GM12873 (cell line): ENCODE measurements around the gene EML5.

Source experiments
- TF ChIP-seq, protein P1 (sequence below): IDR thresholded peaks from 2 replicates; pipeline ENCODE4 v1.5.1; 2012; ENCODE audit warnings: low read depth, mild to moderate bottlenecking, moderate library complexity, low read length, control low read depth; ENCODE audit not compliant: insufficient read depth; ENCODE audit errors: missing control alignments

Gene EML5

GRCh38 chr14:88597038-88597437, 195.7 kb downstream of the EML5 start:
- TF ChIP-seq, protein P1, sequence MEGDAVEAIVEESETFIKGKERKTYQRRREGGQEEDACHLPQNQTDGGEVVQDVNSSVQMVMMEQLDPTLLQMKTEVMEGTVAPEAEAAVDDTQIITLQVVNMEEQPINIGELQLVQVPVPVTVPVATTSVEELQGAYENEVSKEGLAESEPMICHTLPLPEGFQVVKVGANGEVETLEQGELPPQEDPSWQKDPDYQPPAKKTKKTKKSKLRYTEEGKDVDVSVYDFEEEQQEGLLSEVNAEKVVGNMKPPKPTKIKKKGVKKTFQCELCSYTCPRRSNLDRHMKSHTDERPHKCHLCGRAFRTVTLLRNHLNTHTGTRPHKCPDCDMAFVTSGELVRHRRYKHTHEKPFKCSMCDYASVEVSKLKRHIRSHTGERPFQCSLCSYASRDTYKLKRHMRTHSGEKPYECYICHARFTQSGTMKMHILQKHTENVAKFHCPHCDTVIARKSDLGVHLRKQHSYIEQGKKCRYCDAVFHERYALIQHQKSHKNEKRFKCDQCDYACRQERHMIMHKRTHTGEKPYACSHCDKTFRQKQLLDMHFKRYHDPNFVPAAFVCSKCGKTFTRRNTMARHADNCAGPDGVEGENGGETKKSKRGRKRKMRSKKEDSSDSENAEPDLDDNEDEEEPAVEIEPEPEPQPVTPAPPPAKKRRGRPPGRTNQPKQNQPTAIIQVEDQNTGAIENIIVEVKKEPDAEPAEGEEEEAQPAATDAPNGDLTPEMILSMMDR, result no peak

GRCh38 chr14:88592031-88592430, 200.7 kb downstream of the EML5 start:
- TF ChIP-seq, protein P1, result no peak

- TF ChIP-seq, protein P1, result no peak
These were observed 202.6 kb downstream of the EML5 start for GRCh38 chr14:88590173-88590572.

DNA sequence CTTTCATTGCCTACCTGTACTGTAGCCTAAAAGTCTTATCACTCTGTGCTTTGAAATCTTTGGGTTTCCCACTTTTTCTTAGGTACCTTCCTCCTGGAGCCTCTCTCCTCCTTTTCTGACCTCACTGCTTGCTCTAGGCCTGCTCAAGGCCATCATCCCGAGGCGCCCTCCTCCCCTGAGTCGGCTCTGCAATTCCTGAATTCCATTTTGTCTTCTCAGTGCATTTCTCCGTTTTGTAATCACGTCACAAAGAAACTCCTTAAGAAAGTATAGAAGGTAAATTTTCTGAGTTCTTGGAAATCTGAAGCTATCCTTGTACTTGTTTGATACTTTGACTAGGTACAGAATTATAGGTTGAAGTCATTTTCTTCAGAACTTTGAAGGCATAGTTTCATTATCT, 204.7 kb downstream of the EML5 start:
- TF ChIP-seq, protein P1, result no peak

DNA sequence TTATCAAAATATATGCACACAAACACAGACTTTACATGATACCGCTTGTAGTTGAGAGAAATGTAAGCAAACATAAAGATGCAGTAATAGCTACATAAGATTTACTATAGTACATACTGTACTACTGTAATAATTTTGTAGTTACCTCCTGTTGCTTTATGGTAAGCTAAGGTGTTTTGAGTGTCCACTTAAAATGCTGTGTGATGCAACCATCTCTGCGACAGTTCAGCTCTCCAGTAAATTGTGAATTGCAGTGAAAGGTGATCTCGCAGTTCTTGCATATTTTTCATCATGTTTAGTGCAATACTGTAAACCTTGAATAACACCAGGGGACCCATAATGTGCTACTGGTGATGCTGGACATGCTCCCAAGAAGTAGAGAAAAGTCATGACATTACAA, 208.3 kb downstream of the EML5 start:
- TF ChIP-seq, protein P1, result no peak

DNA sequence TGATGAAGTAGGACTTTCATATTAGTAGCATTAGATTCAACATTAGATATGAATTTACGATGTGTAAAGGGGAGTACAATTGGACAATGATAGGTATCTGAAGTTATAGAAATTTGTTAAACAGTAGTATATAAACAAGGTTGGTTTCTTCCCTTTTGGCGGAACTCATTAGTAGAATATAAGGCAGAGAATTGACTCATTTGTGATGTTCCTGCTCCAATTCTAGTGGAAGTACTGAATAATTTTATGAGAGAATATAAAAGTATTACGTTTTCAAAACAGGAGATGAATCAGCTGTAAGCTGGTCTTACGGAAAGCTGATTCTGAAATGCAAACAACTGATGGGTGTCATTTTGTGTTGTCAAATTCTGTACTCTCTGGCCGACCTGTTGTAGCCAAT, 216.5 kb downstream of the EML5 start:
- TF ChIP-seq, protein P1, result no peak

GRCh38 chr14:88572117-88572516, 220.6 kb downstream of the EML5 start:
- TF ChIP-seq, protein P1, result no peak
